Stimulated activated naive CD8-positive, alpha-beta T cell treated with anti-CD3 and anti-CD28 coated beads, Interleukin-15, Interleukin-2, amounts not matched to agents 100 U/mL and 50 U/mL, for 24 hours (primary cell): ENCODE measurements around the gene SNU13.
"Not testable (repeated sequence)": the region's sequence is repeated elsewhere in the genome, so short reads cannot be mapped to it uniquely, and the experiment has no call there.

ENCODE experiments used
- ATAC-seq: fragments of 150-1000 bp; cut with Tn5 transposase; one replicate; pipeline ENCODE4 v1.10.0; 2021
- DNase-seq: peaks from one replicate; pipeline ENCODE4 v3.0.0; 2021

The SNU13 gene

GRCh38 chr22:41641854-41642253 is 46.8 kb downstream of the SNU13 start:
- DNase-seq: no peak
- ATAC-seq: no peak

GRCh38 chr22:41638748-41639147 is 49.9 kb downstream of the SNU13 start:
- DNase-seq: no peak
- ATAC-seq: no peak

- no peak for ATAC-seq
Measured at GRCh38 chr22:41638124-41638523, 50.5 kb downstream of the SNU13 start.

GRCh38 chr22:41637623-41638022 is 51.0 kb downstream of the SNU13 start:
- DNase-seq, ATAC-seq: not testable (repeated sequence)

More at GRCh38 chr22:41638124-41638523, 50.5 kb downstream of the SNU13 start:
- no peak for DNase-seq

- no peak for DNase-seq
- ATAC-seq: no peak
Measured at GRCh38 chr22:41636467-41636866, 52.2 kb downstream of the SNU13 start.

GRCh38 chr22:41634610-41635009 is 54.1 kb downstream of the SNU13 start:
- ATAC-seq, DNase-seq: not testable (repeated sequence)

GRCh38 chr22:41631615-41632014 is 57.1 kb downstream of the SNU13 start:
- not testable (repeated sequence) for DNase-seq, ATAC-seq

- not testable (repeated sequence) for ATAC-seq, DNase-seq
Measured at GRCh38 chr22:41631115-41631514, 57.6 kb downstream of the SNU13 start.

GRCh38 chr22:41625577-41625976 is 63.1 kb downstream of the SNU13 start:
- no peak for ATAC-seq
- no peak for DNase-seq
